Left kidney (tissue), 2 donors: ENCODE measurements around the gene NPAS3. TPM values are rescaled to one million over a fixed set of nuclear protein-coding genes. Genes with fewer than 3 reads are reported as not detected.

Experiments used
- DNase-seq: peaks from one replicate; pipeline ENCODE4 v3.0.0-alpha.2; 2013
- polyA plus RNA-seq: library from polyadenylated mRNA; unstranded; fragments of 120-200 nt; gene quantifications from one replicate; pipeline ENCODE4 v1.2.1, GENCODE V29; 2013; ENCODE audit not compliant: insufficient read length

The NPAS3 gene
- polyA plus RNA-seq, 1 donor = 8.7 TPM

GRCh38 chr14:33175951-33176350 is 237.3 kb downstream of the NPAS3 start:
- no peak for DNase-seq

GRCh38 chr14:33184587-33184986 is 245.9 kb downstream of the NPAS3 start:
- DNase-seq = no peak

- no peak for DNase-seq
Measured at GRCh38 chr14:33186656-33187055, 248.0 kb downstream of the NPAS3 start.

GRCh38 chr14:33188880-33189279 is 250.2 kb downstream of the NPAS3 start:
- no peak for DNase-seq

- no peak for DNase-seq
Measured at GRCh38 chr14:33191855-33192254, 253.2 kb downstream of the NPAS3 start.

GRCh38 chr14:33194551-33194950 is 255.9 kb downstream of the NPAS3 start:
- no peak for DNase-seq

- DNase-seq = no peak
Measured at GRCh38 chr14:33198684-33199083, 260.0 kb downstream of the NPAS3 start.

GRCh38 chr14:33201116-33201515 is 262.4 kb downstream of the NPAS3 start:
- DNase-seq = no peak

- no peak for DNase-seq
Measured at GRCh38 chr14:33206981-33207380, 268.3 kb downstream of the NPAS3 start.

GRCh38 chr14:33207467-33208017 is 268.9 kb downstream of the NPAS3 start:
- DNase-seq = no peak

- peak; percentile 41 for DNase-seq
Measured at GRCh38 chr14:33210311-33210710, 271.6 kb downstream of the NPAS3 start.

GRCh38 chr14:33218026-33218425 is 279.3 kb downstream of the NPAS3 start:
- DNase-seq = no peak

GRCh38 chr14:33219957-33220356 is 281.3 kb downstream of the NPAS3 start:
- DNase-seq = no peak

- peak; percentile 27 for DNase-seq
Measured at GRCh38 chr14:33229269-33229929, 290.7 kb downstream of the NPAS3 start.

- DNase-seq = no peak
Measured at GRCh38 chr14:33230021-33230420, 291.3 kb downstream of the NPAS3 start.

- DNase-seq = no peak
Measured at GRCh38 chr14:33232031-33232430, 293.4 kb downstream of the NPAS3 start.

- DNase-seq = no peak
Measured at GRCh38 chr14:33237115-33237740, 298.5 kb downstream of the NPAS3 start.

GRCh38 chr14:33239465-33239864 is 300.8 kb downstream of the NPAS3 start:
- no peak for DNase-seq

- no peak for DNase-seq
Measured at GRCh38 chr14:33240466-33240865, 301.8 kb downstream of the NPAS3 start.

GRCh38 chr14:33241331-33241730 is 302.7 kb downstream of the NPAS3 start:
- no peak for DNase-seq

GRCh38 chr14:33249233-33249820 is 310.6 kb downstream of the NPAS3 start:
- DNase-seq = no peak

GRCh38 chr14:33250963-33251362 is 312.3 kb downstream of the NPAS3 start:
- DNase-seq = no peak

- DNase-seq = no peak
Measured at GRCh38 chr14:33254342-33254741, 315.7 kb downstream of the NPAS3 start.
